Hematopoietic multipotent progenitor cell treated with erythropoietin and hydrocortisone succinate and interleukin-3 and kit ligand, for 17 days (in vitro differentiated cells): ENCODE results near the gene HDAC4.

Source experiments
- DNase-seq: peaks from one replicate; pipeline ENCODE4 v3.0.0-alpha.2; 2015; ENCODE audit warnings: low spot score

Gene HDAC4

DNA sequence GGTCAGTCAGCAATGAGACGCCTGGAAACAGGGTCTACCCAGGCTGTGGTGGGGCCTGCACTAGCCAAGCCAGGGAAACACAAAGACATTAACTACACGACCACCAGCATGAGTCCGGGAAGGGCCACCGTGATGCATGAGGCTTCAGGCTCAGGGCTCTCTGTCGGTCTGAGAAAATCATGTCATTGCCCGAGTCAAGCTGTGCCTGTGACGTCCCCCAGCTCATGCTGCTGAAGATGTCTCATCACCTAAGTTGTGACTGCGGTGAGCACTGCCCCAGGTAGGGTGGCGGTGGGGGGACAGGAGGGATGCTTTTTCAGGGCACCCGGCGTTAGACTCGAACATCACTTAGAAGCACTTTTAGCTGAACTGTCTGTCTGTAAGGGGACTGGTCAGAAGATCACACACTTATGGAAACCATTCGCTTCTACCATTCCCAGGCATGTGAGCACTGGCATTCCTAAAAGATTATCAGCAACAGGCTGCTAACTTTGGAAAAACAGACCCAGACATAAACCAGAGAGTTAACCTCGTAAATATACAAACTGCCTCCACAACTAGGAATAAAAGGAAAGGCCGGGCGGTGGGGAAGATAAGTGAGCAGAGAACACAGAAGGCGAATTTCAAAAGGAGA is 234.5 kb downstream of the HDAC4 start:
- no peak for DNase-seq

DNA sequence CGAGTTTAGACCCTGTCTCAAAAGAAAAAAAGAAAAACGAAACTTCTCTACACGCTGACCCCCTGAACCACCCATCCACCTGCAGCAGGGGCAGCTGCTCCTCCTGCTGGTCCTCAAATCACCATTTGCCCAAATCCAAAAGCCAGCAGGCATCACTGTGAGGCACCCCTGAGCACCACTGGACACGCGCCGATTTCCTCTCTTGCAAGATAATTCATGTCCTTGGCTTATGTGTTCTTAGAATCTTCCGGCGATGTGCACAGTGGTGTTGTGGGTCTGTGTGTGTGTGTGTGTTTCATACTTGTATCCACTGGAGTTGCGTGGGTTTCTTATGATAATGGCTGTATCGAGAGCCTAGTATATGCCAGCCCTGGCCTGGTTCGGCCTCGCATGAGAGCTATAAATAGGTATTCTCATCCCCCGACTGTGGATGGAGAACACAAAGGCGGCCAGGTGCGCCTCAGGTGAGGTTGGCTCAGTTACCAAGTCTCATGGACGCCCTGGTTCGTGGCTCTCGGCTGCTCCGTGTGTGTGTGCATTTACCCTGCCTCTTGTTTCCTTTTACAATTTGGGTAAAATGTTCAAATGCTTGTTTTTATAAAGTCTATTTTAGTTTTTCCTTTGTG is 235.5 kb downstream of the HDAC4 start:
- no peak for DNase-seq

DNA sequence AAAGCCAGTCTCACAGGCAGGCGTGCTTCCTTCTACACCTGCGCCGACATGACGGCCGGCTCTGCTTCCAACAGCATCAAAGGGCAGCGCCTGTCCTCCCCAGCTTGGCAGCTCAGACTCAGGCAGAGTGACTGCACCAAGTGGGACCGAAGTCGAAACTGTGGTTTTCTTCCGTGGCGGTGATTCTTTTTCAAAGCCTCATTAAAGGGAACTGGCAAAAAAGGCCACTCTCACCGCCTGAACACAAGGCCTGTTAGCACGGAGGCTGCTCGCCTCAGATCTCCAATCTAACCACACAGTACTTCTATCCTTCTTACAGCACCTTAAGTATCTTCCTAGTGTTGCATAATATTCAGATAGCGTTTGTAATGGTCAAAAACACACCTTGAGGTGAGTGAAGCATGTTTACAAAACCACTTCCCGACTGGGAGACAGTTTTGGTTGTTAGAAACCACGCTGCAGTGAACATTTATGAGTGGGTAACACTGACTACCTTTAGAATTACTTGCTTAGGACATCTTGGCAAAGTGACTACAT is 236.4 kb downstream of the HDAC4 start:
- DNase-seq: no peak

DNA sequence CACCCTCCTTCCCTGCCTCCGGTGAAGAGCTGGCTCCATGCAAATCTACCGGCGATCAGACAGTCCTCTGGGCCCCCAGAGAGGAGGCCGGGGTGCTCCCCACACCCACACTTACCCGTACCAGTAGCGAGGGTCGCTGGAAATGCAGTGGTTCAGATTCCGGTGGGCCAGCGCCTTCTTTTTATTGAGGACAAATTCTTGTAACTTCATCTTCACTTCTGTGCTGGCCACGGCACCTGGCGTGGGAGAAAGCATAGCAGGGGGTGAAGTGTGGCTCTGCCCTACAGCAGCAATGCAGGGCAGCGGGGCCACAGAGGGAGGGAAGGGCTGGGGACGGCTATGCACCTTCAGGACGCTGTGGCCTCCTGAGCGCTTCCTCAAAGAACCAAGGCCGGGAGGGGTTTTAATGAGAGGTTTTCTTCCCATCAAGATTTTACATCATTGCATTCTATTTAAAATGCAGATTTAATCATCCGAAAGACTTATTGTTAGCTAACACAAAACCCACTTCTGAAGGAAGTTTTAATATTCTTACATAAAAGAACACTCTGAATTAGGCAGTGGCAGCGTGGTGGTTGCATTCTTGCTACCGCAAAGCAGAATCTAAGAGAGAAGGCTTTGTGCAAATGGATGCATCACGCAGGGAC is 237.0 kb downstream of the HDAC4 start:
- DNase-seq: no peak

GRCh38 chr2:239162976-239163687 is 237.7 kb downstream of the HDAC4 start:
- no peak for DNase-seq

DNA sequence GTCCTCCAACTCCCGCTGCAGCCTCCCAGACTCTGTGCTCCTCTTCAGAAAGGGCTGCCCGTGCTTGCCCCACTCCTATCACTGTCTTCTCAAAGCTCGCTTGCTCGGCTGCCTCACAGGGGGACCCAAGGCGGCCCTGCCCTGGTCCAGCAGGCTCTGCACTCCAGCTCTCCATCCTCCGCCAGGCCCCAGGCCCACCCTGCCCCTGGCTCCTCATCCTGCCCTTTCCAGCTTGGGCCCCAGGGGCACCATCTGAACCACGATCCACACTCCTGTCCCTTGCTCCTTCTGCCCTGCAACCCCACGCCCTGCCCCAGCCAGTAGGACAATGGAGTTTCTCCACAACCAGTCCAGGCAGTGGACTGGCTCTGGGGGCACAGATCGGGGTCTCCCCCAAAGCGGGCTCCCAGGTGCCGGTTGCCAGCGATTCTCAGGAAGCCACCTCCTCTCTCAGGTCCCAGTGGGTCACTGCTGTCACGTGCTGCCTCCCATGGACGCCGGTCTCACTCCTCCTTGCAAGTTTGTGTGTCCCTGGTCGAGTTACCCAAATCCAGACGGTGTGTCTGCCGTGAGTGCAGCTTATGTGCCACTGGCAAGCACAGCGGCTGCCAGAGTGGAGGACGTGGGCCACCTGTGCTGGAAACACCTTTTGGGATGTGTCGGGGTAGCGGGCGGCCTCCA is 238.5 kb downstream of the HDAC4 start:
- DNase-seq: no peak

DNA sequence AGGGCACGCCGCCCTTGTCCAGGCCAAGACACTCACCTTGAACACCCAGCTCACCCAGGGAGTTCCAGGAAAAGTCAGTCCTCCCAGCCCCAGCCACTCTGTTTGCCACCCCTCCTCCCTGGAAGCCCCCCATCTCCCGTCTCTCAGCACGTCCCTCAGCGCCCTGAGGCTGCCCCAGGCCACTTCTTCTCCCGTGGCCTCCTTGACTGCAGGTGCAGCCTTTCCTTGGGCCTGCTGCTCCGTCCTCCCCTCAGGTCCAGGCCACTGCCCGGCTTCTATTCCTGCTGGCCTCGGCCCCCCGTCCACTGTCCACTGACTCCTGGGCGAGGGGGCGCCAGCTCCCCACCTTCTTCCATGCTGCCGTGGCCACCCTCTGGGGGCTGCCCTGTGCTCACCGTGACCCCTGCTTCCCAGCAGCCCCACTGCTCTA is 239.1 kb downstream of the HDAC4 start:
- DNase-seq: no peak

GRCh38 chr2:239160226-239161143 is 240.3 kb downstream of the HDAC4 start:
- DNase-seq: no peak

- no peak for DNase-seq
Observed at GRCh38 chr2:239159476-239159911, 241.3 kb downstream of the HDAC4 start.

- no peak for DNase-seq
Observed at GRCh38 chr2:239158641-239159475, 242.0 kb downstream of the HDAC4 start.

DNA sequence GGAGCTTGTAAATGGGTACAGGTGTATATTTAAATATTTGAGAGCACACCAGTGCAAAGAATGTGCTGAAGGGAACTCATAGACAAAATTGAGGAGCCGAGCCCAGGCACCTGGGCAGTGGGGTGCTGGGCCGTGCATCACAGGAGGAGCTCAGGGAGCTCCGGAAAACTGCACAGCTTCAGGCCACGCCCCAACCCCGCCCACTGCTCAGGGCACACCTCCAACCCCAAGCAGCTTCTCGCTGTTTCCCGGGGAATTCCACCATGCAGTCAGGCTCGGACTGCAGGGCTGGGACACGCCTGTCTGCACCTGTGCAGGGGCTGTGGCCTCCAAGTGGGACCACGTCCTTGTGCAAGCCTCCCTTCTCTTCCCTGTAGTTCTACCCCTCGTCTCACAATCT is 243.0 kb downstream of the HDAC4 start:
- DNase-seq: no peak

DNA sequence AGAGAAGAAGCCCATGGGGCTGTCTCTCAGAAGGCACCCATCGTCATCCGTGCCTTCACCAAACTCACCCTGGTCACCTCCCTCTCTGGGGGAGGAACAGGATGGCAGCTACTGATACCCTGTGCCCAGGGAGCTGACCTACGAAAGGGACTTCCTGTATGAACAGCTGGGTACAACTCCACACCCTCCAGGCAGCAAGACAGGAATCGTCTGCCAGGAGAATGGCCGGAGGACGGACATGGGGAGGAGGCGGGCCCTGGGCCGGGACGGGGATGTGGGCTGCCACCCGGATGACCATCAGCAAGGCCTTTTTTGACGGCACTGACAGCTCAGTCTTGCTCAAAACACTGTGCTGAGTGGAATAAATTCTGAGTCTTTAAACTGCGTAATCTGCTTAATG is 243.6 kb downstream of the HDAC4 start:
- DNase-seq: no peak

DNA sequence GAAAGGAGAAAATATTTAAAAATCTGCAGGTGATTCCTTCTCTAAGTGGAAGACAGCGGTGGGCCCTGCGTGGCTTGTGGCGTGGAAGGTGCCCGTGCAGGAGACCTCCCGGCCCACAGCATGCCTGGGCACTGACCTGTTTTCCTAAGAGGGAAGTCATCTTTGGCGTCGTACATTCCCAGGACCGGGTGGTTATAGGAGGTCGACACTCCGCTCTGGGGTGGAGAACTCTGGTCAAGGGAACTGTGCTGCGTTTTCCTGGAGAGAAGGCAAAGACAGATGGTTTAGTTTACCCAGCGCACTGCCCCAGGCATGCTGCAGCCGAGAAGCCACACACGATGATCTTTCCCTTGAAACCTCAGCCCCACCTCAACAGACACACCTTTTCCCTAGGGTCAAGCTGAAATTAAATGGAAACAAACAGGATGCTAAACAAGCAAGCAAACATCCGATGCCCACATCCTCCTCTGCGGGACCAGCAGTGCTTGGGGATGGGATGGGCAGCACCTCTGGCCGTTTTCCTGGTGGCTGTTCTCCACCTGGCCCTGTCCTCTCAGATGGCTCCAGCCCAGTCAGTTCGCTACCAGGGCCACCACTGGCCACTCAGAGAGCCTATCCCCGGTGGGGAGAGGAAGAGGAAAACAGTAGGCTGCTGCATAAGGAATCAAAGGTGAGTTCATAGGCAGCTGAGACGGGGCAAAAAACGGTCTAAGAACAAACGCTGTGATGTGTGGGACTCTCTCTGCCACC is 244.1 kb downstream of the HDAC4 start:
- no peak for DNase-seq

GRCh38 chr2:239155806-239156480 is 244.9 kb downstream of the HDAC4 start:
- DNase-seq: no peak

DNA sequence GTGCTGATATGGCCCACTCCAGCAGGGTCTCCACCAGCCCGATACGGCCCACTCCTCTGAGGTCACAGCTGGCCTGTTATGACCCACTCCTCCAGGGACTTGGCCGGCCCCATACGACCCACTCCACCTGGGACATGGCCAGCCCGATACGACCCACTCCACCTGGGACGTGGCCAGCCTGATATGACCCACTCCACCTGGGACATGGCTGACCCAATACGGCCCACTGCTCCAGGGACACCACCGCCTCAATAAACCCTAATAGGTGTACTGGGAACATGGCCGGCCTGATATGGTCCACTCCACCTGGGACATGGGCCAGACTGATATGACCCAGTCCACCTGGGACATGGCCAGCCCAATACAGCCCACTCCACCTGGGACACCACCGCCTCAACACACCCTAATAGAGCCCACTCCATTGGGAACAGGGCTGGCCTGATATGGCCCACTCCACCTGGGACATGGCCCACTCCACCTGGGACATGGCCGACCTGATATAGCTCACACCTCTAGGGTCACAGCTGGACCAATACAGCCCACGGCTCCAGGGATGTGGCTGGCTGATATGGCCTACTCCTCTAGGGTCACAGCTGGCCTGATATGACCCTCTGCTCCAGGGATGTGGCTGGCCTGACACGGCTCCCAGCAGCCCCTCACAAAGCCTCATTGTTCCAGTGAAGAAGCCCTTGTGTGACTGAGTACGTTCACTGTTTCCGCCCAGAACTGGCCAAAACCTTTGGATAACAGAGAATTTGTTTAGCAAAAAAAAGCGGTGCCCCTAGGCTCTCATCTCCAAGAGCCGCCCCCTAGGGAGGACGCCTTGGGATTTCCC is 245.6 kb downstream of the HDAC4 start:
- no peak for DNase-seq

DNA sequence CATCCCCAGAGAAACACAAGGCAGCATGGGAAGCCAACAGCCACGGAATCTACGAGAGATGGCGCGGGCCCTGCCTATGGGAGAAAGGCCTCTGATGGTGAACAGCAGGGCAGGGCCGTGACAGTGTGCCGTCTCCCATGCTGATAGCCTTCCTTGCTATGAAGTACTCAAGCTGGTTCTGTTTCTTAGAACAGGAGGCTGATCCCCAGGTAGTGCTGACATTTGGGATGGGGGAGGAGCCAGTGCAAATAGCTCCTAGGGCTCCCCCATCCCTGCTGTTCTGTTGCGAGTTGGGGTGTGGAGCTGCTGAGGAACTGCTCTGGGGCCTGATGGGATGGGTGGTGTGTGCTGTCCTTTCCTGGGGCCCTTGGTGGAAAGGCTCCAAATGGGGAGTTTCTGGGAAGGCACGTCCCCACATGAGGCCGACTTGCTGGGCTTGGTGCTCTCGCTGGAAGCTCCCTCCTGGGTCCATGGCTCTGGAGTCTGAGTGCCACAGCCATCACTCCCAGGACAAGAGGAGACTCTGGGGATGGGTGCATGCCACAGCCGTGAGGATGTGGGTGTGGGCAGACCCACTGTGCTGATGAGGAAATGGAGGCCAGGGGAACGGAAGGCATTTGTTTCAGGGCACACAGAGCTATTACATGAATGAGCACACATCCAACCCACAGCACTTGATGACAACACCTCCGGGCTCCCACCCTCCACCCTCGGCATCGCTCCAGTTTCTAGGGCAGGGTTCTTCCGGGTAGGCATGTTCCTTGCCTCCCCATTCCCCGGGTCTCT is 246.8 kb downstream of the HDAC4 start:
- DNase-seq: no peak

DNA sequence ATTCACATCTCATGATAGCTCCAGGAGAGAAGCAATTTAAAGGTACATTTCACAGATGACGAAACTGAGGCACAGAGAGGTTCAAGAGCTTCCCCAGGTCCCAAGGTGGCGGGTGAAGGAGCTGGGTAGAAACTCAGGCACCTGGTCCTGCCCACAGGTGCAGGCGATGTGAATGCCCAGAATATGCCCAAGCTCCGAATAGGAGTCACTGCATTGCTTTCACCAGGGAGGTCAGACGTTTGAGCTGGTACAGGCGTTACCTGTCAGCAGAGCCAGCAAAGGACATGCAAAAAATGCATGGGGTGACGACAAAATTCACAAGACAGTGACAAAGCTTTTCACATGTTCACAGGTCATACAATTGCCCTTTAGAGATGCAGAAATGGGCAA is 247.9 kb downstream of the HDAC4 start:
- no peak for DNase-seq
